HCT116 (cell line): ENCODE measurements around the gene INPP5J.

Experiments
- CTCF ChIP-seq, 3 experiments: fragments of 200-600 bp in 1 of 3; sonication (generic) in 1 of 3; IDR thresholded peaks in 2 of 3; conservative IDR thresholded peaks in 1 of 3; 2 replicates each; pipeline ENCODE4 v1.5.1; 2012 to 2017; ENCODE audit warnings: low read depth in 2 of 3, low read length in 2 of 3, antibody characterized with exemption in 1 of 3, borderline replicate concordance in 1 of 3, control low read depth in 1 of 3, mild to moderate bottlenecking in 1 of 3, mixed read lengths in 1 of 3, mixed run types in 1 of 3, moderate library complexity in 1 of 3; ENCODE audit not compliant: insufficient read depth in 1 of 3
- MAX ChIP-seq: IDR thresholded peaks from 2 replicates; pipeline ENCODE4 v1.6.1; 2012
- POLR2A ChIP-seq: IDR thresholded peaks from 2 replicates; pipeline ENCODE4 v1.7.0; 2011; ENCODE audit warnings: borderline replicate concordance; ENCODE audit not compliant: insufficient read depth, insufficient read length; ENCODE audit errors: extremely low read depth
- POLR2AphosphoS5 ChIP-seq: IDR thresholded peaks from 2 replicates; pipeline ENCODE4 v1.6.1; 2011; ENCODE audit warnings: mild to moderate bottlenecking, low read depth, low read length, moderate library complexity
- SIN3A ChIP-seq: IDR thresholded peaks from 2 replicates; pipeline ENCODE4 v1.6.1; 2012; ENCODE audit warnings: low read depth
- YY1 ChIP-seq: IDR thresholded peaks from 2 replicates; pipeline ENCODE4 v1.6.1; 2011; ENCODE audit warnings: low read length, low read depth, moderate library complexity, mild to moderate bottlenecking; ENCODE audit not compliant: insufficient replicate concordance; ENCODE audit errors: extremely low read depth

GRCh38 chr22:31148488-31148887 is 25.7 kb downstream of the INPP5J start:
- no peak for TF ChIP-seq MAX
- no peak for TF ChIP-seq POLR2A
- TF ChIP-seq CTCF (IDR thresholded peaks at IDR 0.05 in 2 of 3, conservative IDR thresholded peaks at IDR 0.05 in 1 of 3; ENCODE audit: borderline replicate concordance in 1 of 3, insufficient read depth in 1 of 3, low read depth in 2 of 3, low read length in 2 of 3), result no peak
- no peak for TF ChIP-seq SIN3A
- TF ChIP-seq POLR2AphosphoS5, result no peak
- no peak for TF ChIP-seq YY1
